HCEC 1CT (cell line): ENCODE data around the gene LSAMP.
A peak's percentile ranks its signal among the peaks of the same experiment; 100 is the strongest.
"Not testable (repeated sequence)": the region's sequence is repeated elsewhere in the genome, so short reads cannot be mapped to it uniquely, and the experiment has no call there.

Source experiments
- DNase-seq: peaks from one replicate; pipeline ENCODE4 v3.0.0-alpha.2; 2017

The LSAMP gene

GRCh38 chr3:116084999-116085791, 360.1 kb downstream of the LSAMP start:
- no peak for DNase-seq

GRCh38 chr3:116083683-116084082, 361.6 kb downstream of the LSAMP start:
- no peak for DNase-seq

DNA sequence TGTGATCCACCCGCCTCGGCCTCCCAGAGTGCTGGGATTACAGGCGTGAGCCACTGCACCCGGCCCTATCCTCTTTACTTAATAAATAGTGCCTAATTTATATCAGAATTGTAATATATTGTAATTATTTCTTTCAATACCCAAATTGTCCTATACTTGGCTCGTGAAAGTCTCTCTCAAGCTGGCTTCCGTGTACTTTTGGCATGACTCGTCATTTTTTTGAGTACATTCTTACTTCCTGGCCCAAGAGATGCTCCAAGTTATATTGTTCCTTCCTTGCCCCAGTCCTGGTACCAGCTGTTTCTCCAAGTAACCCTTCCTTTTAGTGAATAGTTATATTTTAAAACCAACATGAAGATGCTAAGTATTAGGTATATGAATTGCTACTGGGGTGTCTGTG, 366.7 kb downstream of the LSAMP start:
- DNase-seq: no peak

DNA sequence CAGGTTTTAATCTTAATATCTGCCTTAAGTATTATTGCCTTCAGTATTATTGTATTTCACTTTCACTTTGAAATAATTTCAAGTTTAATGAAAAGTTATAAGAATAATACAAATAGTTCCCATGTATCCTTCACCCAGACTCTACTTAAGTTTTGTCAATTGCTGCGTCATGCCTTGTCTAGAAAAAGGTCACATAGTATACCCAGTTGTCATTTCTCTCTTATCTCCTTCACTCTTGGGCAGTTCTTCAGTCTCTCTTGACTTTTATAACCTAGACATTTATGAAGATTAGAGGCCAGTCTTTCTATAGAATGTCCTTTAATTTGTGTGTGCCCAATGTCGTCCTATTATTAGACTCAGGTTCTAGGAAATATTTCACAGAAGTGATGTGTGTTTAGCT, 367.7 kb downstream of the LSAMP start:
- no peak for DNase-seq

DNA sequence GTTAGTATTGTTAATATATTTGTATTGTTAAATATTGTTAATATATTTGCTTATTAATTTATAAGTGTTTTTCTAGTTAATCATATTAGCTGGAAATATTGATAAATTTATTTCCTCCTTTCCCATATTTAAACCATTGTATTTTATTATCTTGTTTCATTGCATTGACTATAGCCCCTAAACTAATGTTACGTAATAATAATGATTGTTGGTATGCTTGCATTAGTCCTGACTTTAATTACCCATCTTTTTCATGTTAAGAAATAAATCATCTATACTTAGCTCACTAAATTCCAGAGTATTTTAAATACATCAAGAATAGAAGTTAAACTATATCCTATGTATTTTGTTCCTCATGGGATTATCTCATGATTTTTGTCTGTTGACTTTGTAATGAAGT, 368.2 kb downstream of the LSAMP start:
- no peak for DNase-seq

DNA sequence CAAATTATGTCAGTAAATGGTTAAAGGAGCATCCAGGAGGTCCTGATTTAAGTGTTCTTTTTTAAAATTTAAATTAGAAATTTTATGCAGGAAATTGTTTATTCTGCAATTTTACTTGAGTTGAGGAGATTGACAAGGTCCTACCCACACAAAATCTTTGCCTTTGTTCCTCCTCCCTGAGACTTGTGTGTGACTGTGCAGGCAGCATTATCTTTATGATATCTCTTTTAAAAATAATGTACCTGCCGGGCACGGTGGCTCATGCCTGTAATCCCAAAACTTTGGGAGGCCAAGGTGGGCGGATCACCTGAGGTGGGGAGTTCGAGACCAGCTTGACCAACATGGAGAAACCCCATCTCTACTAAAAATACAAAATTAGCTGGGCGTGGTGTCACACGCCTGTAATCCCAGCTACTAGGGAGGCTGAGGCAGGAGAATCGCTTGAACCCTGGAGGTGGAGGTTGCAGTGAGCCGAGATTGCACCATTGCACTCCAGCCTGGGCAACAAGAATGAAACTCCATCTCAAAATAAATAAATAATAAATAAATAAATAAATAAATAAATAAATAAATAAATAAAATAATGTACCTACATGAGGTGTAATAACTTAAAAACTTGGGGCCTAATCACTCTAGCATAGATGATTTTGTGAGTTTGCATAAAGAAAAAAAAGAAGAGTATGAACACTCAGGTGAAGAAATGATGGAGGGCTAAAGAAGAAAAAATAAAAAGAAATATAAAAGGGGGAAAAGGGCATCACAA, 374.6 kb downstream of the LSAMP start:
- not testable (repeated sequence) for DNase-seq

DNA sequence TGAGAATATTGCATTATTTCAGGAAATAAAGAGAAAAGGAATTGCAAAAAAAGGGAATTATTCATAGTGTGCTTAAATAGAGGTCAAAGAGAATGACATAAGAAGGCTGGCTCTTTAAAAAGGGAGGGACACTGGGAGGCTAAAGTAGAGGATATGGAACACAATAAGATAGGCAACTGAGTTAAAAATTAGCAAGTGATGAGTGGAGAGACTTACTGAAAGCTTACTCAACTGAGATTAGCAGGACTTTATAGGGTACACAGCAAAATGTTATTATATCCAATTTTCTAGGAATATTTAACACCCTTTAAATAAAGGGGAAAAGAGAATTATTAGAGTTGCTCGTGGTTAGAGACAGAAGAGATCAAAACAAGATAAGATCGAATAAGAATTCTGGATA, 375.2 kb downstream of the LSAMP start:
- no peak for DNase-seq

- no peak for DNase-seq
These were observed 376.3 kb downstream of the LSAMP start for GRCh38 chr3:116069024-116069423.

GRCh38 chr3:116067326-116067725, 378.0 kb downstream of the LSAMP start:
- no peak for DNase-seq

- no peak for DNase-seq
These were observed 379.8 kb downstream of the LSAMP start for GRCh38 chr3:116065501-116065900.

- peak; percentile 43 for DNase-seq
These were observed 380.6 kb downstream of the LSAMP start for GRCh38 chr3:116064646-116065045.

DNA sequence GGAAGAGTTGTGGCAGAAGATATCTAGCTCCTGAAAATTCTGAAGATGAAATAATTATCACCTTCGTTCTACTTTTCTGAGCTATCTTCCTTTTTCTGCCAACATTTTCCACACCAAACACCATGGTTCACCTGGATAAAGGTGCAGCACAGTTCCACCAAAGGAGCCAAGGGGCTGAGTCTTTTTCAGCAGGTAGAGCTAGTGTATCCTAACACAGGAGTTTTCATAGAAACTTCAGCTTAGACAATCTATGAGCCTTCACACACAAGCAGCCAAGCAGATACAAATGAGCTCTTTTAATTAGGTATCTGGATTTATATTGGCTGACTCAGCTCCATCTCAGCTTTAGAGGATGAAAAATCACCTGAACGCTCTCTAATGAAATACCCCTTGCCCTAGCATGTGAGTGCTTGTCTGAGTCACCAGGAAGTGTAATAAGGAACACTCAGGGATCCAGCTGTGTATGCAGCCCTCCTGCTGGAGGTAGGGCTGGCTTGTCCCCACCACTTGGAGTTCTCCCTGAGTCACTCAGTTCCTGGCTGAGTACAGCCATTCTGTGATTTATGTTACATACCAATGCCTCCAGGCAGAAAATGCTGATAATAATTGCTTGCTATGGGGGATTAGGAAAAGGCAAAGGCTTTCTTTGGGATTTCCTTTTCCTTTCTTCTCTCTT, 385.7 kb downstream of the LSAMP start:
- peak; percentile 83 for DNase-seq

GRCh38 chr3:116058844-116059243, 386.4 kb downstream of the LSAMP start:
- DNase-seq: no peak

GRCh38 chr3:116057400-116058006, 387.8 kb downstream of the LSAMP start:
- DNase-seq: no peak

GRCh38 chr3:116056280-116056679, 389.0 kb downstream of the LSAMP start:
- DNase-seq: no peak

DNA sequence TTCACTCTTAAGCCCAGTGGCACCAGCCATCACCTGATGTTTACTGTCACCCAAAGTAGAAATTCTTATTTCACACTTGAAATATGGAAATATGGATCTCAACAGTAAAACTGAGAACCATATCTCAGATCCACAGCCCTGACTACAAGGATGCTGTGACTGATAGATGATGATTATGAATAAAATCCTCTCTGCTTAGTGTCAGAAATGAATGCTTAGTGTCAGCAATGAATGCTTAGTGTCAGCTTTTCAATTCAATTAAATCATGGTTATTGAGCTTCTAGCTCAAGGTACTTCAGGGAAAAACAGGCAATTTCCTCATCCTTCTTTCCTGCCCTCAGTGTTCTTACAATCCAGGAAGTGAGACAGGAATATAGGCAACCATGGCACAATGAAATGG, 392.3 kb downstream of the LSAMP start:
- no peak for DNase-seq

DNA sequence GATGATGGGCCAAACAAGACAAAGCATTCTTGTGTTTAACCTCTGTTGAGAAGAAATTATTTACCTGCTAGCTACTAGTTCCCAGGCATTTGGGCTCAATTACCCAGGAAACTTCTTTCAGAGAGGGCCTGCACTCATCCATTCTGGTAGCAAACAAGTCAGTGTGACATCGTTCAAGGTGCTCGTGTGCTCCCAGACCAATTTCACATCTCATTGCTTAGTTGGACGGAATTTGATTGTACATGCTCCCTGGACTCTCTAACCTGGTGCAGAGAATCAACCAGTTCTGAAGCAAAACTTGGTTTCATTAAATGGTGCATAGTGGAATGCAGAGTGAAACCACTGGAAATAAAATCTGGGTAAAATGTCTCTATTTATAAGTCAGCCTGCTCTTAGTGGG, 392.7 kb downstream of the LSAMP start:
- DNase-seq: no peak

GRCh38 chr3:116051586-116051985, 393.7 kb downstream of the LSAMP start:
- DNase-seq: no peak

GRCh38 chr3:116051040-116051439, 394.2 kb downstream of the LSAMP start:
- no peak for DNase-seq

GRCh38 chr3:116050311-116050915, 394.9 kb downstream of the LSAMP start:
- no peak for DNase-seq

GRCh38 chr3:116048991-116049390, 396.3 kb downstream of the LSAMP start:
- DNase-seq: no peak

- no peak for DNase-seq
These were observed 398.9 kb downstream of the LSAMP start for GRCh38 chr3:116046350-116046749.

GRCh38 chr3:116045314-116045713, 400.0 kb downstream of the LSAMP start:
- DNase-seq: no peak
